ENCODE measurements around the gene PNMA6F.

PNMA6F gene

GRCh38 chrX:153304988-153305736 is 16.4 kb downstream of the PNMA6F start:
- Histone ChIP-seq H3K4me1 (ENCODE audit: control insufficient read depth, low read depth, low read length) (no peaks in the 10 kb centered on the region), H4K5ac (ENCODE audit: low read length) (no peak overlapping the region), H3K79me2 (ENCODE audit: control insufficient read depth, insufficient read depth, low read length) (no peaks in the 10 kb centered on the region), H3K4ac (ENCODE audit: low read depth, low read length) (no peak overlapping the region), H2AK5ac (ENCODE audit: low read length) (no peak overlapping the region), H3K56ac (ENCODE audit: low read length) (no peak overlapping the region), H3K18ac (ENCODE audit: low read length) (no peak overlapping the region), H4K8ac (ENCODE audit: low read depth, low read length) (no peak overlapping the region), H3K36me3 (ENCODE audit: control insufficient read depth, insufficient read depth, low read length) (no peaks in the 10 kb centered on the region), H3K4me2 (ENCODE audit: low read length) (no peak overlapping the region), H3K4me3 (ENCODE audit: low read length) (no peak overlapping the region), H3K9ac (ENCODE audit: low read length) (no peak overlapping the region), H2BK120ac (ENCODE audit: low read depth, low read length) (no peak overlapping the region), H3K23ac (ENCODE audit: low read length) (no peak overlapping the region), H3K27me3 (ENCODE audit: insufficient read depth, low read length, poor library complexity) (no peaks in the 10 kb centered on the region), H2BK15ac (replicated peaks; ENCODE audit: low read depth) (no peak overlapping the region), H3K79me1 (ENCODE audit: low read length) (no peaks in the 10 kb centered on the region), H2BK5ac (ENCODE audit: low read length) (no peak overlapping the region), H3K27ac (ENCODE audit: low read depth, low read length) (no peak overlapping the region)
- no peak for DNase-seq
- WGBS (ENCODE audit: extremely low coverage, insufficient coverage, low lambda C conversion rate), result no CpG with 5 or more reads among the region's 9 CpGs

GRCh38 chrX:153303276-153304262 is 18.0 kb downstream of the PNMA6F start:
- no peak overlapping the region for H3K23ac ChIP-seq (ENCODE audit: low read length)
- H3K56ac ChIP-seq (ENCODE audit: low read length), result no peak overlapping the region
- H2AK5ac ChIP-seq (ENCODE audit: low read length), result no peak overlapping the region
- H3K4me3 ChIP-seq (ENCODE audit: low read length), result no peak overlapping the region
- H4K8ac ChIP-seq (ENCODE audit: low read depth, low read length), result no peak overlapping the region
- no peak overlapping the region for H3K9ac ChIP-seq (ENCODE audit: low read length)
- no peak overlapping the region for H4K5ac ChIP-seq (ENCODE audit: low read length)
- H3K79me2 ChIP-seq (ENCODE audit: control insufficient read depth, insufficient read depth, low read length), result no peaks in the 10 kb centered on the region
- no peak overlapping the region for H3K18ac ChIP-seq (ENCODE audit: low read length)
- no peak overlapping the region for H2BK5ac ChIP-seq (ENCODE audit: low read length)
- no peaks in the 10 kb centered on the region for H3K4me1 ChIP-seq (ENCODE audit: control insufficient read depth, low read depth, low read length)
- no peak for DNase-seq
- no peaks in the 10 kb centered on the region for H3K79me1 ChIP-seq (ENCODE audit: low read length)
- no peak overlapping the region for H3K4ac ChIP-seq (ENCODE audit: low read depth, low read length)
- no peaks in the 10 kb centered on the region for H3K36me3 ChIP-seq (ENCODE audit: control insufficient read depth, insufficient read depth, low read length)
- H3K27ac ChIP-seq (ENCODE audit: low read depth, low read length), result no peak overlapping the region
- no peak overlapping the region for H2BK120ac ChIP-seq (ENCODE audit: low read depth, low read length)
- H3K4me2 ChIP-seq (ENCODE audit: low read length), result no peak overlapping the region
- H2BK15ac ChIP-seq (replicated peaks; ENCODE audit: low read depth), result no peak overlapping the region
- WGBS (ENCODE audit: extremely low coverage, insufficient coverage, low lambda C conversion rate), result no CpG with 5 or more reads among the region's 12 CpGs
- H3K27me3 ChIP-seq (ENCODE audit: insufficient read depth, low read length, poor library complexity), result no peaks in the 10 kb centered on the region

- Histone ChIP-seq H3K36me3 (ENCODE audit: control insufficient read depth, insufficient read depth, low read length) (no peaks in the 10 kb centered on the region), H3K27ac (ENCODE audit: low read depth, low read length) (no peak overlapping the region), H3K79me1 (ENCODE audit: low read length) (no peaks in the 10 kb centered on the region), H3K4me3 (ENCODE audit: low read length) (no peak overlapping the region), H4K5ac (ENCODE audit: low read length) (no peak overlapping the region), H2BK15ac (replicated peaks; ENCODE audit: low read depth) (no peak overlapping the region), H3K18ac (ENCODE audit: low read length) (no peak overlapping the region), H3K9ac (ENCODE audit: low read length) (no peak overlapping the region), H2AK5ac (ENCODE audit: low read length) (no peak overlapping the region), H3K56ac (ENCODE audit: low read length) (no peak overlapping the region), H2BK120ac (ENCODE audit: low read depth, low read length) (no peak overlapping the region), H3K4ac (ENCODE audit: low read depth, low read length) (no peak overlapping the region), H4K8ac (ENCODE audit: low read depth, low read length) (no peak overlapping the region), H3K4me1 (ENCODE audit: control insufficient read depth, low read depth, low read length) (no peaks in the 10 kb centered on the region), H3K27me3 (ENCODE audit: insufficient read depth, low read length, poor library complexity) (no peaks in the 10 kb centered on the region), H3K23ac (ENCODE audit: low read length) (no peak overlapping the region), H3K79me2 (ENCODE audit: control insufficient read depth, insufficient read depth, low read length) (no peaks in the 10 kb centered on the region), H3K4me2 (ENCODE audit: low read length) (no peak overlapping the region), H2BK5ac (ENCODE audit: low read length) (no peak overlapping the region)
- no peak for DNase-seq
- WGBS (ENCODE audit: extremely low coverage, insufficient coverage, low lambda C conversion rate), result no CpG with 5 or more reads among the region's 4 CpGs
Measured at GRCh38 chrX:153302796-153303195, 18.8 kb downstream of the PNMA6F start.

- no peak for DNase-seq
- Histone ChIP-seq H3K79me1 (ENCODE audit: low read length) (no peaks in the 10 kb centered on the region), H3K4ac (ENCODE audit: low read depth, low read length) (no peak overlapping the region), H3K36me3 (ENCODE audit: control insufficient read depth, insufficient read depth, low read length) (no peaks in the 10 kb centered on the region), H3K9ac (ENCODE audit: low read length) (no peak overlapping the region), H2BK5ac (ENCODE audit: low read length) (no peak overlapping the region), H4K5ac (ENCODE audit: low read length) (no peak overlapping the region), H4K8ac (ENCODE audit: low read depth, low read length) (no peak overlapping the region), H3K18ac (ENCODE audit: low read length) (no peak overlapping the region), H3K27ac (ENCODE audit: low read depth, low read length) (no peak overlapping the region), H2BK120ac (ENCODE audit: low read depth, low read length) (no peak overlapping the region), H3K56ac (ENCODE audit: low read length) (no peak overlapping the region), H3K27me3 (ENCODE audit: insufficient read depth, low read length, poor library complexity) (no peaks in the 10 kb centered on the region), H3K79me2 (ENCODE audit: control insufficient read depth, insufficient read depth, low read length) (no peaks in the 10 kb centered on the region), H3K4me1 (ENCODE audit: control insufficient read depth, low read depth, low read length) (no peaks in the 10 kb centered on the region), H2BK15ac (replicated peaks; ENCODE audit: low read depth) (no peak overlapping the region), H3K4me3 (ENCODE audit: low read length) (no peak overlapping the region), H3K23ac (ENCODE audit: low read length) (no peak overlapping the region), H2AK5ac (ENCODE audit: low read length) (no peak overlapping the region), H3K4me2 (ENCODE audit: low read length) (no peak overlapping the region)
- WGBS (ENCODE audit: extremely low coverage, insufficient coverage, low lambda C conversion rate), result no CpG with 5 or more reads among the region's 3 CpGs
Measured at GRCh38 chrX:153301746-153302145, 19.8 kb downstream of the PNMA6F start.

GRCh38 chrX:153299855-153300254 is 21.7 kb downstream of the PNMA6F start:
- Histone ChIP-seq H3K56ac (ENCODE audit: low read length) (no peak overlapping the region), H2BK15ac (replicated peaks; ENCODE audit: low read depth) (no peak overlapping the region), H3K4me3 (ENCODE audit: low read length) (no peak overlapping the region), H2AK5ac (ENCODE audit: low read length) (no peak overlapping the region), H2BK120ac (ENCODE audit: low read depth, low read length) (no peak overlapping the region), H2BK5ac (ENCODE audit: low read length) (no peak overlapping the region), H3K18ac (ENCODE audit: low read length) (no peak overlapping the region), H3K27me3 (ENCODE audit: insufficient read depth, low read length, poor library complexity) (no peaks in the 10 kb centered on the region), H3K36me3 (ENCODE audit: control insufficient read depth, insufficient read depth, low read length) (no peaks in the 10 kb centered on the region), H4K8ac (ENCODE audit: low read depth, low read length) (no peak overlapping the region), H3K4me1 (ENCODE audit: control insufficient read depth, low read depth, low read length) (no peaks in the 10 kb centered on the region), H4K5ac (ENCODE audit: low read length) (no peak overlapping the region), H3K79me2 (ENCODE audit: control insufficient read depth, insufficient read depth, low read length) (no peaks in the 10 kb centered on the region), H3K27ac (ENCODE audit: low read depth, low read length) (no peak overlapping the region), H3K9ac (ENCODE audit: low read length) (no peak overlapping the region), H3K79me1 (ENCODE audit: low read length) (no peaks in the 10 kb centered on the region), H3K23ac (ENCODE audit: low read length) (no peak overlapping the region), H3K4ac (ENCODE audit: low read depth, low read length) (no peak overlapping the region), H3K4me2 (ENCODE audit: low read length) (no peak overlapping the region)
- DNase-seq, result no peak
- WGBS (ENCODE audit: extremely low coverage, insufficient coverage, low lambda C conversion rate), result no CpG with 5 or more reads among the region's 5 CpGs
